HPDE6-E6E7 (cell line): ENCODE data around the gene RMND5A.

ENCODE experiments used
- DNase-seq: peaks from one replicate; pipeline ENCODE4 v3.0.0; 2011; ENCODE audit warnings: missing footprints; ENCODE audit errors: extremely low spot score

RMND5A gene

GRCh38 chr2:86791573-86791972 lies 71.5 kb downstream of the RMND5A start:
- DNase-seq, result no peak

- no peak for DNase-seq
These were observed 73.7 kb downstream of the RMND5A start for GRCh38 chr2:86793752-86794151.

DNA sequence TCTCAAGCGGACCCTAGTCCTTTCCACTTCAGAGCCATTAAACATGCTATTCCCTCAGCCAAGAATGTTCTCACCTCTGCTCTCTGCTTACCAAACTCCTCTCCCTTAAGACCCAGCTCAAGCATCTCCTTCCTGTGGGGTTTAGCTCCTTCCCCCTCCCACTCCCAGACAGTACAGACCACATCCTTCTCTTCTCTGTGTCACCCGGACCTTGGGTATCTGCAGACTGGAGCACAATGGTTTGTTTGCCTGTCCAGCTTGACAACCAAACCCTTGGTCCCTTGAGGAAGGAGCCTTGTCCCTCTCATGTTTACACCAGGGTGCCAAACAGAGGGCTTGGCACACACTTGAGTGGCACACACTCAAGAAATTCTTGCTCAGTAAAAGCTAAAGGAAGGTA lies 74.8 kb downstream of the RMND5A start:
- DNase-seq, result no peak

GRCh38 chr2:86800856-86801567 lies 80.9 kb downstream of the RMND5A start:
- no peak for DNase-seq

DNA sequence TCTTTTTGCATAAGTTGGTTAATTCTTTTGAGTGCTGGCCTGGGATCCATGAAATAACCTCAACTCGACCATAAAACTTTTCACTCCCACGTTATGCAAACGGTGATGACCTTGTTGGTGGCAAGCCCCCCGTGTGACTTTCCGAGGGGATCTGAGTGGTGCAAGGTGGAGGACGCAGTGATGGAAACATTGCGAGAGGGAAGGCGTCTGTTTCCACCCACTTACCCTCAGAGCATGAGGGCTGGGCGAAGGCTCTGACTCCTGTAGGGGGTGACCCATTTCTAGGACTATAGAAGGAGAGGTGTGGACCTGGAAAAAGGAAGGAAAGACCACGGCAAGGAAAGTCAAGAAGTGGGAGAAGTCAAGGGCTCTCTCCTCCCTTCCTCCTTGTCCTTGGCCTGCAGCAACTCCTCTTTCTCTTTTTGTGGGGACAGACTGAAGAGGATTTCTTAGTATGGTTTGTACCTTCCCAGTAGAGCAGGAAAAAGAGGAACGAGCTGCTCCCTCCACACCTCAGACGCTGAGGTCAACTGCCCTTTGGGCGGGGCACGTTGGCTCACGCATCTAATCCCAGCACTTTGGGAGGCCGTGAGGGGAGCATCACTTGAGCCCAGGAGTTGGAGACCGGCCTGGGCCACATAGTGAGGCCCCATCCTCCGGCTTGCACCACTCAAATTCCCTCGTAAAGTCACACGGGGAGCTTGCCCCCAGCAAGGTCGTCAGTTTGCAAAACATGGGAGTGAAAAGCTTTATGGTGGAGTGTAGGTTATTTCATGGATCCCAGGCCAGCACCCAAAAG lies 86.2 kb downstream of the RMND5A start:
- DNase-seq, result no peak

DNA sequence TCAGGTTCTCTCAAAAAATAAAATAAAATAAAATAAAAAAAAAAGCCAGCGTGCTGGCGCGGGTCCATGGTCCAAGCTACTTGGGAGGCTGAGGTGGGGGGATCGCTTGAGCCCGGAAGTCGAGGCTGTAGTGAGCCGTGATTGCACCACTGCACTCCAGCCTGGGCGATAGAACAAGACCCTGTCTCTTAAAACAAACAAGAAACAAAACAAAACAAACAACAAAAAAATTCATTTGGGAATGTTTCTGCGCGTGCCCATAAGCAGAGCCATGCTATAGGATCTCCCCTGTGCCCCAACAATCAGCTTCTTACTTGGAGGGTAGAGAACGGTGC lies 87.0 kb downstream of the RMND5A start:
- DNase-seq, result no peak

DNA sequence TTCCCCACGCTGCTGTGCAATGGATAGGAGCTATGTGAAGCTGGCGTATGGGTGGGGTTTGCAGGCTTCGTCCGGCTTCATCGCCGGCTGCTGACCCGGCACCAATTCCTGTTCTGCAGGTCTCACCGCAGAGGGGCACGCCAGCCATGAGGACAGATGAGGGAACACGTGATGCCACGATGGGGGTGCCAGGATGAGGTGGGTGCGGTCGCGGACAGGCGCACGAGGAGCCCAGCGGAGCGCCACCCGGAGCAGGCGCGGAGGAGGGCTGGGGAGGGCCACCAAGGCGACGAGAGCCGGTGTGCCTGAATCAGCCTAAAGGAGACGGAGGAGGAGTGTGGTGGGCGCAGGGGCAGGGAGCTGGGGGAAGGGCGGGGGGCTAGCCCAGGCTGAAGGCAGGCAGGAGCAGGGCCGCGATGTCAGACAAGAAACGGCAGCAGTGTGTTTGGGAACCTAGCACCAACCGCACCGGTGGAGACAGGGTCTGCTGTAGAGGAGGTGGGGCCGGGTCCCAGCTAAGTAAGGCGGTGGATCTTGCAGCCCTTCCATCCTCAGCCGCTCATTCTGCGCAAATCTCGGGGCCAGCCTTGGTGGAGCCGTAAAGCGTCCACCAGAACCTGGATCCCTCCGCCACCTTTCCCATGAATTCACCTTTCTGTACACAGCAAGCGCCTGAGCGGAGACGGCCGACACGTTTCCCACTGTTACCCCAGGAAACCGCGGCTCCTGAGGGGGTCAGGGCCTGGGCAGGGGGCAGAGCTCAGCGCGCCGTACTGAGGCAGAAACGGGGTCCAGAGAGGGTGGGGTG lies 87.6 kb downstream of the RMND5A start:
- peak; percentile 78 for DNase-seq

GRCh38 chr2:86808315-86809161 lies 88.4 kb downstream of the RMND5A start:
- peak; percentile 86 for DNase-seq

DNA sequence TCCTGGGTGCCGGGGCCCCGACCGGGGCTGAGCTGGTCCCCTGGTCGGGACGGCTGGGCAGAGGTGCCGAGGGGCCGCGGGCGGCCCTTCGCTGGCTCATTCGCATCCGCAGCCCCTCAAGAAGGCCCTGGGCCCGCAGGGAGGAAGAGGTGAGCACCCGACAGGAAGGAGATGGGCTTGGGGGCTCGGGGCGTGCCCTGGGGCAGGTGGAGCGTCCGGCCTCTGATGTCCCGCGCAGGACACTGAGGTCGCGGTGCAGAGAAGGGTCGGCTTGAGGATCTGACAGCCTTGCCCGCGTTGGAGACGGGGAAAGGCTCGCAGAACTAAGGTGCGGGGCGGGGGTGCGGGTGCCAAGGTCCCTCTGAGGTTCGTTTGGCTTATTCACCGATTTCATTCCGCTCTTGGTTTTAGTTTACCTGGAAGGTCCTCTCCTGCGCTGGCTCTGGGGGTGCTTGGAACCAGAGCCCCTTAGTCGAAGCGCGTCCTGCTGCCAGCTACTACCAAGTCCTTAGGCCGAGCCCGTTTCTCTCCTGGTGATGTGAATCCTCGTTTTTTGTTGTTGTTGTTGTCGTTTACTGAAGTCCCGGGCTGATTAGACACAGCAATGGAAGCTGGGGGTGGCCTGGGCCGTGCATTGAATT lies 89.5 kb downstream of the RMND5A start:
- no peak for DNase-seq

- DNase-seq, result no peak
These were observed 95.5 kb downstream of the RMND5A start for GRCh38 chr2:86815611-86816010.

- DNase-seq, result no peak
These were observed 98.2 kb downstream of the RMND5A start for GRCh38 chr2:86818114-86818801.

DNA sequence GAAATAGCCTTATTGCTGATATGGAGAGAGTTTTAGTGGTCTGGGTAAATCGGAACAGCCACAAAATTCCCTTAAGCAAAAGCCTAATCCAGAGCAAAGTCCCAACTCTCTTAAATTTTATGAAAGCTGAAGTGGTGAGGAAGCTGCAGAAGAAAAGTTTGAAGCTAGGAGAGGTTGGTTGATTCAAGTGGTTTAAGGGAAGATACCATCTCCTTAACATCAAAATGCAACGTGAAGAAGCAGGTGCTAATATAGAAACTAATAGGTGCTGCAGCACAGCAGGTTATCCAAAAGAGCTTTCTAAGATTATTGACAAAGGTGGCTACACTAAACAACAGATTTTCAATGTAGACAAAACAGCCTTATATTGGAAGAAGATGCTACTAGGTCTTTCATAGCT lies 98.9 kb downstream of the RMND5A start:
- DNase-seq, result no peak

DNA sequence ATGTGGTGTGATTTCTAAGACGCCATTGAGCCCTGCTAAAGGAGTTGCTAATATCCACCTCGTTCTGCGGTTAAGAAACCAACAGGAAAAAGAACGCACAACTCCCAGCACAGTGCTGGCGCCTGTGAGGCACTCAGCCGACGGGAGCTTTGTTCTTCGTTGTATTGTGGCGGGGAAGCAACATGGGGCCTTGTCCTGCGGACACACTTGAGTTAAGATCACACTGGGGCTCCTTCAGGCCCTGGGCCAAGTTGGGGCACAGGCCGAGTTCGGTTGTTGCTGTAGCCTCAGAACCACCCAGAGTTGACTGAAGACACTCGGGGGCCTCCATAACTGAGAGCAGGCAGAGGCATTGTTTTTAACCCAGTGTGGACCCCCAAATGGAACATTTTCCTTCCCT lies 101.2 kb downstream of the RMND5A start:
- no peak for DNase-seq

DNA sequence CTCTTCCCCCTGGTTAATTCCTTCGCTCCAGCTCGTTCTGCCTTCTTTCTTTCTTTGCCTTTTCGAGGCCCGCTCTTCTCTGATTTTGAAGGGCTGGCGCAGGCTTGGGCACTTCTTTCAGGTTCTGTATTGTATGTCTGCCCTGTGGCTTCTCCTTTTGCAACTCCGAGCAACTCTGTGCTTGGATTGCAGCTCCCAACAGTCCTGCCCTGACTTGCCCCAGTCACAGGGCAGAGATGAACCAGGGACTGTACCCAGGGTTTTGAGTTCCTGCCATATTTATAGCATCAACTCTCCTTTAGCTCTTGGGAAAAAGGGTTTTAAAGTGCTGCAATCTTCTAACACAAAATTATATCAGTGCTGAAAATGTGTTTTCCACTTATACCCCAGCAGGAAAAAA lies 101.8 kb downstream of the RMND5A start:
- no peak for DNase-seq

GRCh38 chr2:86822668-86823345 lies 102.7 kb downstream of the RMND5A start:
- no peak for DNase-seq

DNA sequence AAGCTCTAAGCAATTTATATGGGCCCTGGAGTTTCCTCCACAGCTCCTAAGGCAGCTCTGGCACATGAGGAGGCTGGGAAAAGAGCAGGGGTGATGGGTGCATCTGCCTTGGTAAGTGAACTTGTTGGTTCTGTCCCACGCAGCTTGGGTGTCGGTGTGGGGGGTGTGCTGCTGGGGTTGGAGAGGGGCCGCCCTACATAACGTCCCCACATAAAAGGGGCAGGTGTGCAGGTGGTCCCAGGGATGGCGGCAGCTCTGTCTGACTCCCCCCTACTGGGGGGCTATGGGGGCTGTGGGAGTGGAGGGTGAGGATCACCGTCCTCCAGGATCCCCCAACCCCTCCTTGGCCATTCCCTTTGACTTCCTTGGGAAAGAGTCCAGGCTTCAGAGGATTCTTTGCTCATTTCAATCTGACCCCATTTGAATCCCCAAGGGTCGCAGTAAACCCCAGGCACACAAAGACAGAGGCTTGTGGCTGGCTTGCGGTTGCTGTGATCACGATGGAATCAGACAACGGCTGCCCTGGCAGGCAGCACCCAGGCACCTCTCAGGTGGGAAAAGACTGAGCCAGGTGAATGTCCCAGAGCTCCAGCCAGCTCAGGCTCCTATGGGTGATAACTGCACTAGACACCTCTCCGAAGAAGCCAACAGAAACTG lies 105.1 kb downstream of the RMND5A start:
- no peak for DNase-seq

GRCh38 chr2:86825693-86826381 lies 105.7 kb downstream of the RMND5A start:
- DNase-seq, result no peak

GRCh38 chr2:86826951-86827350 lies 106.9 kb downstream of the RMND5A start:
- DNase-seq, result no peak
